GM21717 (cell line): ENCODE data around the gene ANO9.
"Not testable (repeated sequence)": the region's sequence is repeated elsewhere in the genome, so short reads cannot be mapped to it uniquely, and the experiment has no call there.

ENCODE experiments used
- ATAC-seq: cut with Tn5 transposase; IDR thresholded peaks from one replicate; pipeline ENCODE4 v1.9.1; 2021; ENCODE audit warnings: mild to moderate bottlenecking, moderate library complexity; ENCODE audit not compliant: unreplicated experiment

Gene ANO9

DNA sequence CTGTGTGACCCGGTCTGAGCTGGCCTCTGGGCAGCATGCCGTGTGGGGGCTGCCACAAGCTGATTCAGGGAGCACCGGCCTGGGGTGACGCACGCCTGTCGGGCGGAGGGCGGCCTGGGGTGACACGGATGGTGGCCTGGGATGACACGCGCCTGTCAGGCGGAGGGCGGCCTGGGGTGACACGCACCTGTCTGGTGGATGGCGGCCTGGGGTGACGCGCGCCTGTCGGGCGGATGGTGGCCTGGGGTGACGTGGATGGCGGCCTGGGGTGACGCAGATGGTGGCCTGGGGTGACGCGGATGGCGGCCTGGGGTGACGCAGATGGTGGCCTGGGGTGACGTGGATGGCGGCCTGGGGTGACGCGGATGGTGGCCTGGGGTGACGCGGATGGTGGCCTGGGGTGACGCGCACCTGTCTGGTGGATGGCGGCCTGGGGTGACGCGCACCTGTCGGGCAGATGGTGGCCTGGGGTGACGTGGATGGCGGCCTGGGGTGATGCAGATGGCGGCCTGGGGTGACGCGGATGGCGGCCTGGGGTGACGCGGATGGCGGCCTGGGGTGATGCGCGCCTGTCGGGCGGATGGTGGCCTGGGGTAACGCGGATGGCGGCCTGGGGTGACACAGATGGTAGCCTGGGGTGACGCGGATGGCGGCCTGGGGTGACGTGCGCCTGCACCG lies 29.8 kb upstream of the ANO9 start:
- ATAC-seq, result no peak

- no peak for ATAC-seq
Observed at GRCh38 chr11:469684-470560, 28.1 kb upstream of the ANO9 start.

DNA sequence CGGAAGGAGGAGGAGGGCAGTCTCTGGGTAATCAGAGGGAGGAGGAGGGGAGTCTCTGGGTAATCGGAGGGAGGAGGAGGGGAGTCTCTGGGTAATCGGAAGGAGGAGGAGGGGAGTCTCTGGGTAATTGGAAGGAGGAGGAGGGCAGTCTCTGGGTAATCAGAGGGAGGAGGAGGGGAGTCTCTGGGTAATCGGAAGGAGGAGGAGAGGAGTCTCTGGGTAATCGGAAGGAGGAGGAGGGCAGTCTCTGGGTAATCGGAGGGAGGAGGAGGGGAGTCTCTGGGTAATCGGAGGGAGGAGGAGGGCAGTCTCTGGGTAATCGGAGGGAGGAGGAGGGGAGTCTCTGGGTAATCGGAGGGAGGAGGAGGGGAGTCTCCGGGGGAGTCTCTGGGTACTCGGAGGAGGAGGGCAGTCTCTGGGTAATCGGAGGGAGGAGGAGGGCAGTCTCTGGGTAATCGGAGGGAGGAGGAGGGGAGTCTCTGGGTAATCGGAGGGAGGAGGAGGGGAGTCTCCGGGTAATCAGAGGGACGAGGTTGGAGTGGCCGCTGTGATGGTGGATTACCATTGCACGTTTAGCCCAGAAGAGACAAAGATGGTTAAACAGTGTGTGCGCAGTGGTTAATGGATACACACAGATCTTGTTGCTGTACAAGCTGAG lies 27.3 kb upstream of the ANO9 start:
- ATAC-seq, result not testable (repeated sequence)

DNA sequence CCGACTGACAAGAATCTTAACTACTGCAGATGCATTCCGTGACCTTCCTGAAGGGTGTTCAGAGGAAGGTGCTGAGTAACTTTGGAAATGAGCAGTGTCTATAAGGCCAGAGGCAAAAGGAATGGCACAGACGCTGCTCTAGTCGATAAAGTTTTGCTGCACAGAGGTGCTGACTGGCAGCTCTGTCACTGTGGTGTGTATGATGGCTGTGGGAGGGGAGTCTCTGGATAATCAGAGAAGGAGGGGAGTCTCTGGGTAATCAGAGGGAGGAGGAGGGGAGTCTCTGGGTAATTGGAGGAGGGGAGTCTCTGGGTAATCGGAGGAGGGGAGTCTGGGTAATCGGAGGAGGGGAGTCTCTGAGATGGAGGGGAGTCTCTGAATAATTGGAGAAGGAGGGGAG lies 26.7 kb upstream of the ANO9 start:
- no peak for ATAC-seq

- ATAC-seq, result no peak
Observed at GRCh38 chr11:468036-468435, 26.2 kb upstream of the ANO9 start.

GRCh38 chr11:465896-466530 lies 24.2 kb upstream of the ANO9 start:
- ATAC-seq, result no peak

GRCh38 chr11:464316-464715 lies 22.5 kb upstream of the ANO9 start:
- ATAC-seq, result no peak

- ATAC-seq, result no peak
Observed at GRCh38 chr11:462107-462890, 20.5 kb upstream of the ANO9 start.

- ATAC-seq, result no peak
Observed at GRCh38 chr11:461626-462025, 19.8 kb upstream of the ANO9 start.

GRCh38 chr11:460331-461199 lies 18.8 kb upstream of the ANO9 start:
- ATAC-seq, result no peak

- ATAC-seq, result no peak
Observed at GRCh38 chr11:459511-460220, 17.9 kb upstream of the ANO9 start.

DNA sequence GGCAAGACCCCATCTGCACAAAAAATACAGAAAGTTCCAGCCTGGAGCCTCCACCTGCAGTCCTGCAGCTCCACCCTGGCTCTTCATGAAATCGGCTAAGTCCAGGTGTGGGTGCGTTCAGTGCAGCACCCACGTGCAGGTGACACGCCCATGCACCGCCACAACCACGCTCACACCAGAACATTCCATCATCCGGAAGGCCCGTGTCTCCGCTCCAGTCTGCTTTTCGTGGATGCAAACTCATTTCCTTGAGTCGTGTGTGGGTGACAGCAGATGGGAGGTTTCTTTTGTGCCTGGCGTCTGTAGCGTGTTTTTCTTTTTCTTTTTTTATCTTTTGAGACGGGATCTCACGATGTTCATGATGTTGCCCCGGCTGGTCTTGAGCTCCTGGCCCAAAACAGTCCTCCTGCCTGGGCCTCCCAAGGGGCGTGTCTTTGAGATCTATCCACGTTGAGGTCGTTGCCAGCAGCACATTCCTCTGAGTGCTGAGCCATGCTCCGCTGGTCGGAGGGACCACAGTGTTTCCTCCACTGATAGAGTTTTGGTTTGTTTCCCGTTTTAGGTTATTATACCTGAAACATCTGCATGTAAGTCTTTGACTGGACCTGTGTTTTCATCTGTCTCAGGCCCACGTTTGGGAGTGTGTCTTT lies 15.4 kb upstream of the ANO9 start:
- ATAC-seq, result no peak

- no peak for ATAC-seq
Observed at GRCh38 chr11:456533-456932, 14.7 kb upstream of the ANO9 start.

DNA sequence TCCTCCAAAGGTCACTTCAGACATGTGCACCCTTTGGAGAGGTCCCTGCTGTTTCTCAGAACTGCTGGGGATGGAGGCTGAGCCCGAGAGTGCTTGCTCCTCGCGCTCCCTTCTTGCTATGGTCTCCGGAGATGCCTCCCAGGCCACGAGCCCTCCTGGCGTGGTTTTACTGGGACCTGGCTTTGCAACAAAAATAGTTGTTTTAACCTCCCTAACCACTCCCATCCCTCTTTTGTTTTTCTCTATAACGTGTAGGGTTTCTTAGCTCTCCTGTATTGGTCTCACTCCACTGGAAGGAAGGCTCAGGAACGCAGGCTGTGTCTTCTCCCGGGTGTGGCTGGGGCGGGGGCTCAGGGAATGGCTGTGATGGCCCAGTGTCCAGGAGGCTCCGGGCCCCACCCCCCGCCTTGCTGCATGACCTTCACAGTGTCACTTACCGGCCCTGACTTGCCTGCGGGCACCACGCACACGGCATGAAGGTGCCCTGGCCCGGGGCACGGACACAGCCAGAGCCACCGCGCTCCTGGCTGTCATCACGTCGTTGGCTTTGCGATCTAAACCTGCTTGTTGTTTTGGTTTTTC lies 13.8 kb upstream of the ANO9 start:
- ATAC-seq, result no peak

GRCh38 chr11:454801-455565 lies 13.2 kb upstream of the ANO9 start:
- no peak for ATAC-seq

GRCh38 chr11:454043-454442 lies 12.2 kb upstream of the ANO9 start:
- ATAC-seq, result no peak

DNA sequence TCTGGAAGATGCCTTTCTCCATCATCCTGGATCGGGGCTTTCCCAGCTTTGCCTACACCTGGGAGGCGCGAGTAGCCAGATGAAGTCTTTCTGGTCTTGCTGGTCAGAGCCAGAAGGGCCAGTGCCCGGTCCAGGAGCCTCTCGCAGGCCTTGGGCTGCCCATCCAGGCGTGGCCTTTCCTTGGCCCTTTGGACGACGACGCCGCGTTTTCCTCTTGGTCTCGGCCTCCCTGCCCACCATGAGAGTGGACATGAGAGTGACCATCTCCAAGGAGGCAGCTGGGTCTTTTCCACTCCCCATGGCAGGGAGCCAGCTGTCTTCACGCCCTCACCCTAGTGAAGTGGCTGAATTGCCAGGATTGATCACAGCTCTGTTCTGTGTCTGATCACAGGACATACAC lies 11.8 kb upstream of the ANO9 start:
- no peak for ATAC-seq
